Measurements from ENCODE around the gene MSMP.

DNA sequence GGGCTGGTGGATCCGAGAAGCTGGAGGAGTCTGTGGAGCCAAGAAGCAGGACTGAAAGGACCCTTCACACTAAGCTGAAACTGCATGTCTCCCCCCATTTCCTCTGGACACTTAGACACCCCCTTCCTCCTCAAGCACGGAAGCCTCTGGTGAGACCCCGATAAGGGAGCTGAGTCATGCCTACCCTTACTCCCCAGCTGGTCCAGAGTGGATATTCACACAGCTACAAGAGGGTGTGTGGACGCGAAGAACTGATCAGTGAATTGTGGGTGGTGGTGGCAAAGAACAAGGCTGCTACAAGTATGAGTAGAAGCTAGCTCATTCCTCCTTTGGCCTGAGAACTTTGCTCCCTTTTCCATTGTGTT is 26.4 kb downstream of the MSMP start:
- no peak for TF ChIP-seq POLR2A (IDR thresholded peaks at IDR 0.05)
- TF ChIP-seq, protein P1, sequence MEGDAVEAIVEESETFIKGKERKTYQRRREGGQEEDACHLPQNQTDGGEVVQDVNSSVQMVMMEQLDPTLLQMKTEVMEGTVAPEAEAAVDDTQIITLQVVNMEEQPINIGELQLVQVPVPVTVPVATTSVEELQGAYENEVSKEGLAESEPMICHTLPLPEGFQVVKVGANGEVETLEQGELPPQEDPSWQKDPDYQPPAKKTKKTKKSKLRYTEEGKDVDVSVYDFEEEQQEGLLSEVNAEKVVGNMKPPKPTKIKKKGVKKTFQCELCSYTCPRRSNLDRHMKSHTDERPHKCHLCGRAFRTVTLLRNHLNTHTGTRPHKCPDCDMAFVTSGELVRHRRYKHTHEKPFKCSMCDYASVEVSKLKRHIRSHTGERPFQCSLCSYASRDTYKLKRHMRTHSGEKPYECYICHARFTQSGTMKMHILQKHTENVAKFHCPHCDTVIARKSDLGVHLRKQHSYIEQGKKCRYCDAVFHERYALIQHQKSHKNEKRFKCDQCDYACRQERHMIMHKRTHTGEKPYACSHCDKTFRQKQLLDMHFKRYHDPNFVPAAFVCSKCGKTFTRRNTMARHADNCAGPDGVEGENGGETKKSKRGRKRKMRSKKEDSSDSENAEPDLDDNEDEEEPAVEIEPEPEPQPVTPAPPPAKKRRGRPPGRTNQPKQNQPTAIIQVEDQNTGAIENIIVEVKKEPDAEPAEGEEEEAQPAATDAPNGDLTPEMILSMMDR (IDR thresholded peaks at IDR 0.05), result no peak
